Left kidney (tissue), 8 donors: ENCODE results near the gene NCK1. TPM values are rescaled to one million over a fixed set of nuclear protein-coding genes. Genes with fewer than 3 reads are reported as not detected.

Source experiments
- DNase-seq: peaks from one replicate; pipeline ENCODE4 v3.0.0-alpha.2; 2013
- long read RNA-seq, 8 donors: transcript quantifications; one replicate each; lab custom pipeline, GENCODE V29; 2026
- polyA plus RNA-seq: library from polyadenylated mRNA; unstranded; fragments of 120-200 nt; gene quantifications from one replicate; pipeline ENCODE4 v1.2.1, GENCODE V29; 2013; ENCODE audit not compliant: insufficient read length

Gene NCK1
- 44.8 TPM for polyA plus RNA-seq
- long read RNA-seq, donor 1, partial matches to known transcripts: 11 of 15 reads
- long read RNA-seq, donor 1, other reads (novel, unspliced or antisense): 0 of 15 reads
- long read RNA-seq, donor 2, transcript NCK1-207 (4 exons, 1,971 nt): major isoform, 7 of 14 reads
- long read RNA-seq, donor 2, partial matches to known transcripts: 0 of 14 reads
- long read RNA-seq, donor 2, other reads (novel, unspliced or antisense): 0 of 14 reads
- long read RNA-seq, donor 3, partial matches to known transcripts: 8 of 13 reads
- long read RNA-seq, donor 3, other reads (novel, unspliced or antisense): 0 of 13 reads
- long read RNA-seq, donor 4: 0 reads
- long read RNA-seq, donor 5, transcript NCK1-201 (4 exons, 1,937 nt): major isoform, 10 of 18 reads
- long read RNA-seq, donor 5, partial matches to known transcripts: 6 of 18 reads
- long read RNA-seq, donor 5, other reads (novel, unspliced or antisense): 0 of 18 reads
- long read RNA-seq, donor 6, partial matches to known transcripts: 26 of 30 reads
- long read RNA-seq, donor 6, other reads (novel, unspliced or antisense): 0 of 30 reads
- long read RNA-seq, donor 7, transcript NCK1-201 (4 exons, 1,937 nt): major isoform, 8 of 12 reads
- long read RNA-seq, donor 7, partial matches to known transcripts: 0 of 12 reads
- long read RNA-seq, donor 7, other reads (novel, unspliced or antisense): 0 of 12 reads
- long read RNA-seq, donor 8, partial matches to known transcripts: 0 of 2 reads
- long read RNA-seq, donor 8, other reads (novel, unspliced or antisense): 0 of 2 reads

GRCh38 chr3:136861890-136862616, at the start of gene NCK1:
Gene NCK1, plus strand, starts transcription at chr3:136862208. Its CDS starts 65,794 bp downstream, at chr3:136928002.
- peak; percentile 98 for DNase-seq

- no peak for DNase-seq
Observed at GRCh38 chr3:136817448-136817847, 44.6 kb upstream of the NCK1 start.

DNA sequence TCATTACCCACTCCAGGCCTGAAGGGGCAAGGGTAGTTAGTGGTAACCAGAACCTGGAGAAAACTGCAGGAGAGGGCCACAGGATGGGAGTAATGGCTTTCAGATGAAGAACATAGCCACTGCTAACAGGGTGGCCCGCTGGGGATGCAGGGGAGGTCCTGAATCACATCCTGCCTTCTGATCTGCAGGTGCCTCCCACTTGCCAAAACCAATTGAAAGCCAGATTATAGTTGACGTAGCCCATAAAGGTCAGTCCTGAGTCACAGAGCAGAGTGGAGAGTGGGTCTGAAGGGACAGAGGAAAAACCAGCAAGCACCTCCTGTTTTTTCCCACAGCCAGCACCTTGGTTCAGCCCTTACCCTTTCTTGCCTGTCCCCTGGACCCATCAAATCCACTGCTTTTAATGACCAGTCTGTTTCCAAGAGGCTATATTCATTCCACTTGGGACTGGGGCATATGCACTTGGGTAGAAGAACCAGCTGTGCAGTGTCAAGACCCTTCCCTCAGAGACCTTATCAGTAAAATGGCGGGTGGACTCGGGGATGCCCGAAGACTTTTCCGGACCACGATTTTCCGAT, 43.7 kb upstream of the NCK1 start:
- peak; percentile 12 for DNase-seq

- peak; percentile 68 for DNase-seq
Observed at GRCh38 chr3:136818769-136819391, 43.1 kb upstream of the NCK1 start, which contains the start of gene SLC35G2. Gene SLC35G2, plus strand, starts transcription at chr3:136819126. Its CDS starts 35,335 bp downstream, at chr3:136854461.

- peak; percentile 18 for DNase-seq
Observed at GRCh38 chr3:136819392-136819730, 42.6 kb upstream of the NCK1 start.

- DNase-seq: peak; percentile 33
Observed at GRCh38 chr3:136819731-136820679, 42.0 kb upstream of the NCK1 start.

DNA sequence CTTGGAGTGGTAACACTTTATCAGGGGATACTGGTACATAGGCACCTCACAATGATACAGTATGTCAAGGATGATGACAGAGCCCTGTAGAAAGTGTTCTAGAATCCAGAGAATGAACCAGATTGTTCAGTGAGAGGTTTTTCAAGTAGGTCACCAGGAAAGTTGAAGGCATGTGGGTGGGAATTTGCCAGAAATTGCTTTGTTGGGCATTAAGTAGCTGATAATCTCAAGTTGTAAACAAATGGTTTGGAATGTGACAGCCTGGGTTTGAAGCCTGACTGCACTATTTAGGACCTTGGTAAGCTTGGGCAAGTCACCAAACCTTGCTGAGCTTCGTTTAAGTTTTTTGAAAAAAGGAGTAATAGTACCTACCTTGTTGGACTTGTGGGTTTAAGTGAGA, 30.5 kb upstream of the NCK1 start:
- no peak for DNase-seq

DNA sequence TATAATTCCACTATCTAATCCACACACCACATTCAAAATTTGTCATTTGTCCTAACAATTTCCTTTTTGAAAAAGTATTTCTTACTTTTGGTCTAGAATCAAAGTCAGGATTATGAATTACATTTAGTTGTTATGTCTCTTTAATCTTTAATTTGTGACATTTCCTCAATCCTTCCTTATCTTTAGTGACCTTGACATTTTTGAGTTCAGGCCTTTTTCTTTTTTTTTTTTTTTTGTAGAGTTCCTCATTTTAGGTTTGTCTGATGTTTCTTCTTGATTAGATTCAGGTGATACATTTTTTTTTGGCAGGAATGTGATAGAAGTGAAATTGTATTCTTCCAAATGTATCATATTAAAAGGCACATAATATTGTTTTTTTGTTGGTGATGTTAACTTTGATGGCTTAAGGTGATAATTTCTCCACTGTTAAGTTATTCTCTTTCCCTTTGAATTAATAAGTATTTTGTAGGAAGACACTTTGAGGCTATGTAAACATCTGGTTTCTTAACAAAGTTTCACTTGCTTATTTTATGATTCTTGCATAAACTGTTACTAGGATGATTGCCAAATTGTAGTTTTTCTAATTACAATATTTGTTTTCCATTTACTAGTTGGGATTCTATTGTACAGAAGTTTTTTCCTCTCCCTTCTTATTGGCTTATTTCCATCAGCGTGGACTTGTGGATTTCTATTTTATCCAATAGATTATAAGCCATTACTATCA, 26.8 kb upstream of the NCK1 start:
- DNase-seq: no peak

- DNase-seq: no peak
Observed at GRCh38 chr3:136835813-136836510, 26.0 kb upstream of the NCK1 start.

GRCh38 chr3:136836511-136837156, 25.4 kb upstream of the NCK1 start:
- no peak for DNase-seq

DNA sequence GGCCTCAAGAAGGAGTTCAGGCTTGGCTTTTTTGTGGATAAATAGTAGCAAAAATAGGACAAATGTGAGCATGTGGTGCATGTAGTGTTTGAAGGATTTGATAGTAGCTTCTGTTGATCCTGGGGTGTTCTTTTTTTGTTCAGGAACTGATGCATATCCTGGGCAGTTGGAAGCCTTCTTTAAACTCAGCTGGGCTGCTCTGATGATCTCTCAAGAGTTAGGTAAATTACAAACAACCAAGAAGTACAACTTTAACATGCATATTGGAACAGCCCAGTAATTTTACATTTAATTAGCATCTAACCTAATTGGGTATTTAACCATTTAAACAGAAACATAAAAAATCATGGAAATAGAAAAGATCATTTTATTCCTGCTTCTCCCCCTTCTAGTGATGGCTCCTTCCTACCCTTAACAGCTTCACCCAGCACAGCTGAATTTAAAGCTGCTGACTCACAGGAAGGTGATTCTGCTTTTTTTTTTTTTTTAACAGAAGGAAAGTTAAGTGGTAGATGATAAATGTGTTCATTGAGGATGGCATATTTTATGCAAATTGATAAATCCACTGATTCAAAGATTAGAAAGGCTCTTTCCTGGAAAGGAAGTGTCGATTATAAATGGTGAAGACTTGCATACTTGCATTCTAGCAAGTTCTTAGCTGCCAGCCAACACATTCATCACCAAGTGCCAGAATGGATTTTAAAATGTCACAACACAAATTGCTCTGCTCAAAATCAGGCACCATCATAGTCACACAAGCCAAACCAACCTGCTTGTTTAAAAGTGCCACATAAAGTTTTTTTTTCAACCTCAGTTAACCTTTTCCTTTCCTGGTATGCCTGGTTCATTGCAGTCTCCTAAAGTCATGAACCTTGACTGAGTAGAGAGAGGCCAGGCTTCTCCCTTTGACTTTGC, 23.1 kb upstream of the NCK1 start:
- DNase-seq: no peak

GRCh38 chr3:136839556-136839931, 22.5 kb upstream of the NCK1 start:
- no peak for DNase-seq

GRCh38 chr3:136840252-136840651, 21.8 kb upstream of the NCK1 start:
- no peak for DNase-seq

- no peak for DNase-seq
Observed at GRCh38 chr3:136842294-136842693, 19.7 kb upstream of the NCK1 start.

DNA sequence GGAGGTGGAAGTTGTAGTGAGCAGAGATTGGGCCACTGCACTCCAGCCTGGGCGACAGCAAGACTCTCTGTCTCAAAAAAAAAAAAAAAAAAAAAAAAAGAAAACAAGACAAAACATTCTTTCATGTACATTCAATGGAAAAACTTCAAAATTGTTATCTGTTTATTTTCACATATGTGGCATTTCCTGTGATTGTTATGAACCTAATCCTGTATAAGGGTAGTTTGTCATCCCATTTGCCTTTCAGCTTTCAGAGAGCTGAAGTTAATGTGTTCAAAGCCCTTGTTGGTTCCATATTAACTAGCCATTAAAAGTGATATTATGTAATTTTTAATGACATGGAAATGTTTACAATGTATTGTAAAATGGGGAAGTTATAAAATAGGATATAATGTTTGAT, 17.3 kb upstream of the NCK1 start:
- DNase-seq: no peak

GRCh38 chr3:136852180-136852579, 9.8 kb upstream of the NCK1 start:
- no peak for DNase-seq

- DNase-seq: no peak
Observed at GRCh38 chr3:136856665-136857064, 5.3 kb upstream of the NCK1 start.

DNA sequence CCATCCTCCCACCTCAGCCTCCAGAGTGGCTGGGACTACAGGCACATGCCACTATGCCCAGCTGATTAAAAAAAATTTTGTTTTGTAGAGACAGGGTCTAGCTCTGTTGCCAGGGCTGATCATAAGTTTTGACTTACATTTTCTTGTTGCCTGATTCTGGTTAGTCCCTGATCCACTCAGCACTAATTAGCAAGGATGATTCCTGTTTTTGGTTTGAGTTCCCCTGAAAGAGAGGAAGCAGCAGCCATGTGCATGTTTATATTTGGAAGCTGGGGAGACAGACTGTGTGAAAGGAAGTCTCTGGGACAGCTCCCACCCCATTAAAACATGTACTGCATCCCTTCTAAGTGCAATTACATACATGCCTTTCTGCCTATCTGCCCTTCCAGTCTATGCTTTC, 3.6 kb upstream of the NCK1 start:
- DNase-seq: no peak
